Mucosa of descending colon (tissue), 3 donors: ENCODE data around the gene ATF6B. TPM values are rescaled to one million over a fixed set of nuclear protein-coding genes. Genes with fewer than 3 reads are reported as not detected.
A peak's percentile ranks its signal among the peaks of the same experiment; 100 is the strongest.

Experiments
- ATAC-seq: fragments of 200-7000 bp; cut with Tn5 transposase; one replicate; pipeline ENCODE4 v1.9.1; 2020; ENCODE audit warnings: mild to moderate bottlenecking, moderate library complexity
- DNase-seq, 3 donors: peaks; one replicate each; pipeline ENCODE4 v3.0.0-alpha.2; 2020
- H3K36me3 ChIP-seq: fragments of 200-600 bp; one replicate; pipeline ENCODE4 v1.8.0; 2021; ENCODE audit warnings: low read depth, mild to moderate bottlenecking
- H3K4me1 ChIP-seq: fragments of 200-600 bp; one replicate; pipeline ENCODE4 v1.8.0; 2021; ENCODE audit warnings: low read depth, mild to moderate bottlenecking
- H3K4me3 ChIP-seq: fragments of 200-600 bp; one replicate; pipeline ENCODE4 v1.8.0; 2021; ENCODE audit warnings: mild to moderate bottlenecking
- H3K9me3 ChIP-seq: fragments of 200-600 bp; one replicate; pipeline ENCODE4 v1.8.0; 2021; ENCODE audit warnings: mild to moderate bottlenecking
- CTCF ChIP-seq: fragments of 200-600 bp; IDR thresholded peaks from one replicate; pipeline ENCODE4 v1.8.0; 2022; ENCODE audit warnings: antibody characterized with exemption, mild to moderate bottlenecking
- intact Hi-C, 2 donors: fragments of 100-400 bp; cut with DNase I in 1 of 2; cut with micrococcal nuclease in 1 of 2; formaldehyde crosslinking; loops; one replicate each; pipeline versions ENCODE4 v1.11.0 to v1.11.1; 2022; cut with DNase I, micrococcal nuclease
- total RNA-seq, 3 donors: library from RNA; stranded (reverse); fragmentation: NEBNext Ultra II Directional in 2 of 3; extraction: Animal tissue kit (Norgen Biotek cat#: 25700) in 2 of 3; gene quantifications; one replicate each; pipeline versions ENCODE4 v1.2.1 to v1.2.4, GENCODE V29; 2021 to 2023
- donor health status: DM: no; HTN: no; CAD: no; lungs with moderate emphysema.
- donor health status: DM: no; HTN: no; CAD: no.
- donor health status: DM: no; HTN: yes; CAD: no.

ATF6B gene
- total RNA-seq, 3 donors from 2014 or later: 79.9 to 121 (median 97.4) TPM

- DNase-seq (peak in 2 of 3 donors; percentile 23 to 36), ATAC-seq (no peak)
- no peak for TF ChIP-seq CTCF
- Histone ChIP-seq H3K9me3 (no peaks in the 10 kb centered on the region), H3K4me1 (no peaks in the 10 kb centered on the region), H3K4me3 (no peak overlapping the region), H3K36me3 (no peaks in the 10 kb centered on the region)
- intact Hi-C loops: no loop called here
Observed at GRCh38 chr6:32168807-32169591, 41.0 kb upstream of the ATF6B start.

- Histone ChIP-seq H3K4me1 (no peaks in the 10 kb centered on the region), H3K36me3 (no peaks in the 10 kb centered on the region), H3K4me3 (no peak overlapping the region), H3K9me3 (no peaks in the 10 kb centered on the region)
- no peak for TF ChIP-seq CTCF
- ATAC-seq (no peak), DNase-seq (peak in 2 of 3 donors; percentile 16 to 20)
- intact Hi-C loops: no loop called here
Observed at GRCh38 chr6:32168350-32168749, 40.3 kb upstream of the ATF6B start.

- Histone ChIP-seq H3K36me3 (no peaks in the 10 kb centered on the region), H3K4me1 (no peaks in the 10 kb centered on the region), H3K9me3 (no peaks in the 10 kb centered on the region), H3K4me3 (no peak overlapping the region)
- intact Hi-C loops: no loop called here
- DNase-seq (peak in 2 of 3 donors; percentile 5 to 17), ATAC-seq (no peak)
- TF ChIP-seq CTCF: no peak
Observed at GRCh38 chr6:32167761-32168262, 39.8 kb upstream of the ATF6B start.

- Histone ChIP-seq H3K9me3 (no peaks in the 10 kb centered on the region), H3K4me3 (no peak overlapping the region), H3K36me3 (no peaks in the 10 kb centered on the region), H3K4me1 (no peaks in the 10 kb centered on the region)
- TF ChIP-seq CTCF: no peak
- ATAC-seq (no peak), DNase-seq (peak in 2 of 3 donors; percentile 29 to 49)
- intact Hi-C loops: no loop called here
Observed at GRCh38 chr6:32167154-32167760, 39.2 kb upstream of the ATF6B start.

GRCh38 chr6:32166411-32167061 lies 38.5 kb upstream of the ATF6B start:
- no peak overlapping the region for H3K4me3 ChIP-seq
- no peaks in the 10 kb centered on the region for H3K36me3 ChIP-seq
- intact Hi-C loops: no loop called here
- no peaks in the 10 kb centered on the region for H3K9me3 ChIP-seq
- DNase-seq (peak in 2 of 3 donors; percentile 34 to 57), ATAC-seq (no peak)
- no peak for TF ChIP-seq CTCF
- no peaks in the 10 kb centered on the region for H3K4me1 ChIP-seq
